Activated T-cell treated with anti-CD3 and anti-CD28 coated beads for 48 hours (primary cell): ENCODE measurements around the gene ALAS1.
A peak's percentile ranks its signal among the peaks of the same experiment; 100 is the strongest.

Experiments
- DNase-seq: peaks from one replicate; pipeline ENCODE4 v3.0.0-alpha.2; 2020; ENCODE audit warnings: low read depth

ALAS1 gene

GRCh38 chr3:52221141-52221562, 23.2 kb downstream of the ALAS1 start:
- DNase-seq: no peak

GRCh38 chr3:52221563-52222318, 23.8 kb downstream of the ALAS1 start:
- peak; percentile 35 for DNase-seq

- no peak for DNase-seq
Observed at GRCh38 chr3:52222319-52223221, 24.6 kb downstream of the ALAS1 start.

GRCh38 chr3:52223449-52224408, 25.8 kb downstream of the ALAS1 start:
- no peak for DNase-seq

GRCh38 chr3:52225452-52226228, 27.7 kb downstream of the ALAS1 start, which contains the start of gene TLR9:
Gene TLR9 (minus strand): TSS chr3:52225645. CDS start chr3:52225529, 116 bp downstream.
- DNase-seq: no peak

GRCh38 chr3:52226229-52226817, 28.4 kb downstream of the ALAS1 start:
- DNase-seq: no peak

GRCh38 chr3:52227117-52227516, 29.2 kb downstream of the ALAS1 start:
- no peak for DNase-seq

- DNase-seq: no peak
Observed at GRCh38 chr3:52227766-52228165, 29.8 kb downstream of the ALAS1 start.

- DNase-seq: no peak
Observed at GRCh38 chr3:52228266-52228665, 30.3 kb downstream of the ALAS1 start.

GRCh38 chr3:52228751-52229291, 30.9 kb downstream of the ALAS1 start:
- no peak for DNase-seq

- DNase-seq: no peak
Observed at GRCh38 chr3:52229656-52230055, 31.7 kb downstream of the ALAS1 start.

GRCh38 chr3:52230461-52230860, 32.5 kb downstream of the ALAS1 start:
- no peak for DNase-seq

- DNase-seq: no peak
Observed at GRCh38 chr3:52230889-52231499, 33.0 kb downstream of the ALAS1 start.

GRCh38 chr3:52231502-52232278, 33.7 kb downstream of the ALAS1 start:
- peak; percentile 85 for DNase-seq

GRCh38 chr3:52232279-52233107, 34.5 kb downstream of the ALAS1 start:
- DNase-seq: no peak

- no peak for DNase-seq
Observed at GRCh38 chr3:52233108-52233591, 35.2 kb downstream of the ALAS1 start.

GRCh38 chr3:52233968-52234367, 36.0 kb downstream of the ALAS1 start:
- no peak for DNase-seq
